Superior temporal gyrus (tissue), 1 donor: ENCODE data around the gene EFEMP2.
A peak's percentile ranks its signal among the peaks of the same experiment; 100 is the strongest.
"Not testable (repeated sequence)": the region's sequence is repeated elsewhere in the genome, so short reads cannot be mapped to it uniquely, and the experiment has no call there.

Experiments
- DNase-seq: peaks from one replicate; pipeline ENCODE4 v3.0.0-alpha.2; 2016; ENCODE audit errors: extremely low spot score

EFEMP2 gene

GRCh38 chr11:65854852-65855837 is 17.5 kb downstream of the EFEMP2 start:
- DNase-seq: no peak

GRCh38 chr11:65854161-65854592 is 18.4 kb downstream of the EFEMP2 start:
- DNase-seq: no peak

- DNase-seq: no peak
These were observed 19.2 kb downstream of the EFEMP2 start for GRCh38 chr11:65853246-65853979.

GRCh38 chr11:65852508-65853245 is 19.9 kb downstream of the EFEMP2 start:
- DNase-seq: no peak

GRCh38 chr11:65851811-65852507 is 20.6 kb downstream of the EFEMP2 start:
- no peak for DNase-seq

- DNase-seq: no peak
These were observed 21.5 kb downstream of the EFEMP2 start for GRCh38 chr11:65851083-65851579.

- no peak for DNase-seq
These were observed 22.1 kb downstream of the EFEMP2 start for GRCh38 chr11:65850217-65851082.

- DNase-seq: no peak
These were observed 22.8 kb downstream of the EFEMP2 start for GRCh38 chr11:65849771-65850216.

GRCh38 chr11:65849366-65849765 is 23.2 kb downstream of the EFEMP2 start:
- no peak for DNase-seq

GRCh38 chr11:65848693-65849092 is 23.9 kb downstream of the EFEMP2 start:
- DNase-seq: not testable (repeated sequence)

- no peak for DNase-seq
These were observed 24.9 kb downstream of the EFEMP2 start for GRCh38 chr11:65847746-65848145.

GRCh38 chr11:65844231-65844872 is 28.2 kb downstream of the EFEMP2 start:
- no peak for DNase-seq

- DNase-seq: no peak
These were observed 28.8 kb downstream of the EFEMP2 start for GRCh38 chr11:65843811-65844210.

- DNase-seq: no peak
These were observed 30.5 kb downstream of the EFEMP2 start for GRCh38 chr11:65842144-65842543.

GRCh38 chr11:65834202-65834601 is 38.4 kb downstream of the EFEMP2 start:
- DNase-seq: no peak

GRCh38 chr11:65833297-65834030 is 39.1 kb downstream of the EFEMP2 start, which contains the start of gene SNX32:
Gene SNX32, plus strand, starts transcription at chr11:65833963. Its CDS starts 103 bp downstream, at chr11:65834066.
- DNase-seq: peak; percentile 98

- not testable (repeated sequence) for DNase-seq
These were observed 40.4 kb downstream of the EFEMP2 start for GRCh38 chr11:65832231-65832630.

GRCh38 chr11:65829459-65829858 is 43.1 kb downstream of the EFEMP2 start:
- DNase-seq: no peak
